ENCODE data around the gene HOXB8.

HOXB8 gene

GRCh38 chr17:48644910-48645557 lies 29.9 kb upstream of the HOXB8 start:
- Histone ChIP-seq H3K27ac (ENCODE audit: low read depth in 2 of 2, low read length in 2 of 2) (peak overlapping the region; percentile 94), H3K4me3 (ENCODE audit: low read length in 2 of 2) (peak overlapping the region; percentile 74 to 83), H3K9ac (ENCODE audit: low read depth in 1 of 2, low read length in 2 of 2) (peak overlapping the region; percentile 92 to 98), H3K4me1 (ENCODE audit: control insufficient read depth in 2 of 2, insufficient read depth in 2 of 2, low read length in 2 of 2) (peaks cover 19 to 38% of the 10 kb centered on the region in 2 donors), H3K27me3 (ENCODE audit: control insufficient read depth in 2 of 2, insufficient read depth in 2 of 2, low read length in 2 of 2) (peaks cover 4 to 8% of the 10 kb centered on the region in 2 donors), H3K9me3 (ENCODE audit: control insufficient read depth in 2 of 2, low read length in 2 of 2) (no peaks in the 10 kb centered on the region), H3K36me3 (ENCODE audit: control insufficient read depth in 2 of 2, insufficient read depth in 2 of 2, low read length in 2 of 2) (no peaks in the 10 kb centered on the region)

DNA sequence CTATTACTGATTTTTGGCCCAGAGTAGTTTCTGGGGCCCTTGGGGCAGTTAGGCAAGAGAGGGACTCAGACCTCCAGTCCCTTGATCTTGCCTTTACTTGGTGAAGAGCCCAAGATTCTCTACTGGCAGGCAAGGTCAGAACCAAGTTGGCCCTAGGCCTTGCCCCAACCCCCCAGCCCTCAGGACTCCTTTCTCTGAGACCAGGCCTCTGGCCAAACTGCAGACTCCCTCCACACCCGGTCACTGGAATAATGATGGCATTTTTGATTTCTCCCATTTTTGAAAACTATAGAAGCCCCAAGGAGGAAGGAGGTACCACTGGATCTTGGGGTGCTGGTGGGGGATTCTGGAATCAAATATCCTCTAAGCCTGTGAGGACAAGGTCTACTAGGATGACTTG lies 29.1 kb upstream of the HOXB8 start:
- H3K27ac ChIP-seq (ENCODE audit: low read depth in 2 of 2, low read length in 2 of 2): peak overlapping the region; percentile 94
- H3K9ac ChIP-seq (ENCODE audit: low read depth in 1 of 2, low read length in 2 of 2): peak overlapping the region; percentile 92 to 98
- peaks cover 25 to 47% of the 10 kb centered on the region in 2 donors for H3K4me1 ChIP-seq (ENCODE audit: control insufficient read depth in 2 of 2, insufficient read depth in 2 of 2, low read length in 2 of 2)
- H3K36me3 ChIP-seq (ENCODE audit: control insufficient read depth in 2 of 2, insufficient read depth in 2 of 2, low read length in 2 of 2): no peaks in the 10 kb centered on the region
- H3K9me3 ChIP-seq (ENCODE audit: control insufficient read depth in 2 of 2, low read length in 2 of 2): no peaks in the 10 kb centered on the region
- peak overlapping the region; percentile 74 to 83 for H3K4me3 ChIP-seq (ENCODE audit: low read length in 2 of 2)
- peaks cover 4 to 9% of the 10 kb centered on the region in 2 donors for H3K27me3 ChIP-seq (ENCODE audit: control insufficient read depth in 2 of 2, insufficient read depth in 2 of 2, low read length in 2 of 2)

DNA sequence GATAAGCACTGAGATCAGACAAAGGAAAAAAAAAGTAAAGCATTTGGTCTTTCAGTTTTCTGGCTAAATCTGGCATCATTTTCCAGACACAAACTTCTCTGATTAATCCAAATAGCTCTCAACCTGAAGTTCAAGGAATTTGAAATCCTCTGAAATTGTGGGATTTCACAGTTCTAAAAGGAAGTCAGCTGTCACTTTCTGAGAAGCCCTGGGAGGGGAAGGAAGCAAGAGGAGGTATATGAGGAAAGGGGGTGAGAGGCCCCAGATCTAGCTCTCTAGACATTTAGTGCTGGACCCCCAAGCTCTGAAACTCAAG lies 28.6 kb upstream of the HOXB8 start:
- Histone ChIP-seq H3K36me3 (ENCODE audit: control insufficient read depth in 2 of 2, insufficient read depth in 2 of 2, low read length in 2 of 2) (no peaks in the 10 kb centered on the region), H3K4me1 (ENCODE audit: control insufficient read depth in 2 of 2, insufficient read depth in 2 of 2, low read length in 2 of 2) (peaks cover 27 to 50% of the 10 kb centered on the region in 2 donors), H3K9me3 (ENCODE audit: control insufficient read depth in 2 of 2, low read length in 2 of 2) (no peaks in the 10 kb centered on the region), H3K27me3 (ENCODE audit: control insufficient read depth in 2 of 2, insufficient read depth in 2 of 2, low read length in 2 of 2) (peaks cover 4 to 10% of the 10 kb centered on the region in 2 donors), H3K9ac (ENCODE audit: low read depth in 1 of 2, low read length in 2 of 2) (peak overlapping the region; percentile 92 to 98), H3K27ac (ENCODE audit: low read depth in 2 of 2, low read length in 2 of 2) (peak overlapping the region; percentile 94), H3K4me3 (ENCODE audit: low read length in 2 of 2) (peak overlapping the region; percentile 74 to 83)

DNA sequence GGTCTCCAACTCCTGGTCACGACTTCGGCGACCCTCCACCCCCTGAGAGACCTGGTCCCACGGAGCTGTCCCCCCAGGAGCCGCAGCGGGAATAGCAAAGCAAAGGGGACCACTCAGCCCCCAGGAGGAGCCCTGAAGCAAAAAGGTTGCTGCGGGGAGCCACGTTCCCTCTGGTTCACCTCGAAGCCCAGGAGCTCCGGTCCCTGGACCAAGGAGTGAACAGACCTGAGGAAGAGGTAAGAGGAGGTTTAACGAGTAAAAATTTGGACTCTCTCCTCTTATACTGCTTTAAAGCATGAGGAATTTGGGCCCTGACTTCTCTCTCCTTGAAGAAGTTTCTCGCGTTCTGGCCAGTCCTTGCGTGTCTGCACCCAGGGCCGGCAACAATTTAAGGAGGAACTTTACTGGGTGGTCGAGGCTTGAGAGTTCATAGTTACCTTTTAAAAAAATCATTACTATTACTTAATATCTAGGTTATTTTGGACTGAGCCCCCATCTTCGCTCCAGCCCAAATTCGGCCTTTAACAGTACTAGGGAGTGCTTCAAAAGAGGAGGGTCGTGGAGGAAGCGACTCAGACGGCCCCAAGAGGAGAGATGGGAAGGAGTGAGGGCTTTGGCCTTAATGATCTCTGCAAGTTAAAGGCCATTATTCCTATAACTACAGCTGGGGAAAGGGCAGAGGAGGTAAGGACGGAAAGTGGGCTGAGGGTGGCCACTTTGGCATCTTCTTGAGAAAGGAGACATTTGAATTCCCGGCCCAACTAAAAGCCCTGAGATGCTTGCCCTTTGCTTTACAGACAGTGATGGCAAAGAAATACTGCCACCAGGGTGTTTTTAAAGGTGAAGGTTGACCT lies 28.0 kb upstream of the HOXB8 start:
- peak overlapping the region; percentile 92 to 98 for H3K9ac ChIP-seq (ENCODE audit: low read depth in 1 of 2, low read length in 2 of 2)
- peaks cover 4 to 10% of the 10 kb centered on the region in 2 donors for H3K27me3 ChIP-seq (ENCODE audit: control insufficient read depth in 2 of 2, insufficient read depth in 2 of 2, low read length in 2 of 2)
- no peaks in the 10 kb centered on the region for H3K9me3 ChIP-seq (ENCODE audit: control insufficient read depth in 2 of 2, low read length in 2 of 2)
- peaks cover 27 to 50% of the 10 kb centered on the region in 2 donors for H3K4me1 ChIP-seq (ENCODE audit: control insufficient read depth in 2 of 2, insufficient read depth in 2 of 2, low read length in 2 of 2)
- peak overlapping the region; percentile 74 to 83 for H3K4me3 ChIP-seq (ENCODE audit: low read length in 2 of 2)
- no peaks in the 10 kb centered on the region for H3K36me3 ChIP-seq (ENCODE audit: control insufficient read depth in 2 of 2, insufficient read depth in 2 of 2, low read length in 2 of 2)
- H3K27ac ChIP-seq (ENCODE audit: low read depth in 2 of 2, low read length in 2 of 2): peak overlapping the region; percentile 94

- Histone ChIP-seq H3K9me3 (ENCODE audit: control insufficient read depth in 2 of 2, low read length in 2 of 2) (no peaks in the 10 kb centered on the region), H3K27me3 (ENCODE audit: control insufficient read depth in 2 of 2, insufficient read depth in 2 of 2, low read length in 2 of 2) (peaks cover 4 to 18% of the 10 kb centered on the region in 2 donors), H3K36me3 (ENCODE audit: control insufficient read depth in 2 of 2, insufficient read depth in 2 of 2, low read length in 2 of 2) (no peaks in the 10 kb centered on the region), H3K9ac (ENCODE audit: low read depth in 1 of 2, low read length in 2 of 2) (peak overlapping the region; percentile 92 to 98), H3K27ac (ENCODE audit: low read depth in 2 of 2, low read length in 2 of 2) (peak overlapping the region; percentile 94), H3K4me1 (ENCODE audit: control insufficient read depth in 2 of 2, insufficient read depth in 2 of 2, low read length in 2 of 2) (peaks cover 28 to 50% of the 10 kb centered on the region in 2 donors), H3K4me3 (ENCODE audit: low read length in 2 of 2) (peak overlapping the region; percentile 74 to 83)
Observed at GRCh38 chr17:48642059-48642842, 27.2 kb upstream of the HOXB8 start.

GRCh38 chr17:48641541-48642058 lies 26.5 kb upstream of the HOXB8 start:
- Histone ChIP-seq H3K9me3 (ENCODE audit: control insufficient read depth in 2 of 2, low read length in 2 of 2) (no peaks in the 10 kb centered on the region), H3K27me3 (ENCODE audit: control insufficient read depth in 2 of 2, insufficient read depth in 2 of 2, low read length in 2 of 2) (peaks cover 4 to 24% of the 10 kb centered on the region in 2 donors), H3K4me3 (ENCODE audit: low read length in 2 of 2) (peak overlapping the region; percentile 74 to 83), H3K36me3 (ENCODE audit: control insufficient read depth in 2 of 2, insufficient read depth in 2 of 2, low read length in 2 of 2) (no peaks in the 10 kb centered on the region), H3K4me1 (ENCODE audit: control insufficient read depth in 2 of 2, insufficient read depth in 2 of 2, low read length in 2 of 2) (peaks cover 34 to 57% of the 10 kb centered on the region in 2 donors), H3K9ac (ENCODE audit: low read depth in 1 of 2, low read length in 2 of 2) (peak overlapping the region; percentile 92 to 98), H3K27ac (ENCODE audit: low read depth in 2 of 2, low read length in 2 of 2) (peak overlapping the region; percentile 94)

DNA sequence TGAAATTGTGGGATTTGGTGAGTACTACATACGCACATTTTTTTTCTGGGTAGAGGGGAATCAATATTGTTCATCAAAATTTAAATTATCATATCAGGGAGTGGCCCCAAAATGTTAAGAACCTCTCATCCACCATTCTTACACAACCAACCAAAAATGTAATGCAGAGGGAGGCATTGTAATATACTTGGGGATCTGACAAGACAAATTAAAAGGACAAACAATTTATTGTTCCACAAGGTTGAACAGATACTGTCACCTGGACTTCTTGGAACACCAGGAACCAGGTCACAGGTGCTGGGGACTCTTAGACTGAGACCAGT lies 25.7 kb upstream of the HOXB8 start:
- Histone ChIP-seq H3K27me3 (ENCODE audit: control insufficient read depth in 2 of 2, insufficient read depth in 2 of 2, low read length in 2 of 2) (peaks cover 6 to 26% of the 10 kb centered on the region in 2 donors), H3K9me3 (ENCODE audit: control insufficient read depth in 2 of 2, low read length in 2 of 2) (no peaks in the 10 kb centered on the region), H3K4me3 (ENCODE audit: low read length in 2 of 2) (peak overlapping the region in 1 of 2 donors; percentile 28), H3K9ac (ENCODE audit: low read depth in 1 of 2, low read length in 2 of 2) (peak overlapping the region; percentile 24 to 98), H3K36me3 (ENCODE audit: control insufficient read depth in 2 of 2, insufficient read depth in 2 of 2, low read length in 2 of 2) (peaks cover 0 to 4% of the 10 kb centered on the region in 2 donors), H3K4me1 (ENCODE audit: control insufficient read depth in 2 of 2, insufficient read depth in 2 of 2, low read length in 2 of 2) (peaks cover 40 to 62% of the 10 kb centered on the region in 2 donors), H3K27ac (ENCODE audit: low read depth in 2 of 2, low read length in 2 of 2) (peak overlapping the region; percentile 94)

DNA sequence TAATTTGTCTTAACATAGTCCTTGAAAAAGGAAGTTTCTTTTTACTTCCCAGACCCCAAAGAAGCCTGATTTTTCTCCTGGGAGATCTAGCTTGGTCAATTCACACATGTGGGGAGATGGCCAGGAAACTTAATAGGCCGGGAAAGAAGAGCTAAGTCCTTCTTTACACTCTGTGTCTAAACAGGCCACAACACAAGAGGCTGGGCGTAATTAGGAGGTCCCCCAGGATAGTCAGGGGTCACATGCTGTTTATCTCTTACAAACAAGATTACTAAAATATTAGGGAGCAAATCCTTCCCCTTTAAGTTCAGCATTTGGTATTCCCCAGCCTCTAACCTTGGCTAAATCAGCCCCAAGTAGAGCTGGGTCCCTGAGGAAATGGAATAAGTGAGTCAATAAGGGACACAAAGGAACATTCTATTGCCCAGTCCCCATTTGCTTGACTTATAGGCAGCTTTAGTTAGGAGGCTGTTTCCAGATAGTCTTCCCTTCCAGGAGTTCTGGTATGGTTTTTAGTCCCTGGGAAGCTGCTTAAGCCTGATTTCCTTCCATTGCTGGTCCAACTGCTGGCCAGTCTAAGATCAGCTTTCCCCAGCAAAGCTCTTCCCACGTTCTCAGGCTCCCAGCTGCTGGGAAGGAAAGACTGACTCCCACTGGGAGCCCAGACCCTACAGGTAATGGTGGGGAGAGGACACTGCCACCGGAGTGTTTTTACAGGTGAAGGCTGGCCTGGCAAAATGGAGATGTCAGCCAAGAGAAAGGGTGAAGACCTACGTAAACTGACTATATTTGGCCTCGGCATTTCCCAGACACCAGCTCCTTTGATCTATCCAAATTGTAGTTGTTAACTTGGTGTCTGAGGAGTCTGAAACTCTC lies 25.1 kb upstream of the HOXB8 start:
- peak overlapping the region in 1 of 2 donors; percentile 14 for H3K9ac ChIP-seq (ENCODE audit: low read depth in 1 of 2, low read length in 2 of 2)
- H3K4me3 ChIP-seq (ENCODE audit: low read length in 2 of 2): peak overlapping the region in 1 of 2 donors; percentile 28
- peaks cover 2 to 7% of the 10 kb centered on the region in 2 donors for H3K36me3 ChIP-seq (ENCODE audit: control insufficient read depth in 2 of 2, insufficient read depth in 2 of 2, low read length in 2 of 2)
- peak overlapping the region; percentile 94 for H3K27ac ChIP-seq (ENCODE audit: low read depth in 2 of 2, low read length in 2 of 2)
- H3K4me1 ChIP-seq (ENCODE audit: control insufficient read depth in 2 of 2, insufficient read depth in 2 of 2, low read length in 2 of 2): peaks cover 41 to 68% of the 10 kb centered on the region in 2 donors
- peaks cover 6 to 30% of the 10 kb centered on the region in 2 donors for H3K27me3 ChIP-seq (ENCODE audit: control insufficient read depth in 2 of 2, insufficient read depth in 2 of 2, low read length in 2 of 2)
- H3K9me3 ChIP-seq (ENCODE audit: control insufficient read depth in 2 of 2, low read length in 2 of 2): no peaks in the 10 kb centered on the region

DNA sequence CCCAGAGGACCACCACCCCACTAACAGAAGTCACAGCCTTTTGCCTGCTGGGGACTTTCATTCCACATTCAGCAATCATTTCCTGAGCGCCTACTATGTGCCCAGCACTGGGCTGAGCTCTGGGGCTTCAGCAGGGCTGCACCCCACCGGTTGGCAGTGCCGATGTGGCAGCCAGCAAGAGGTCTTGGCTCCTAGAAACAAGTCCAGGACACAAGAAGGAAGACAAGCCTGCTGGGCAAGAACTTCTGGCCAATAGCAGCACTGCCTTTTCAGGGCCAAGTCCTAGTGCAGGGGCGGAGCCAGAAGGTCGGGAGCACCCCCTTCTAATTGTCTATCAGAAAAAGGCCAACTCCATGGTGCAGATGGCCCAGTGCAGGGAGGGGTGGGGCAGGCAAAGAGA lies 24.0 kb upstream of the HOXB8 start:
- peaks cover 6 to 31% of the 10 kb centered on the region in 2 donors for H3K27me3 ChIP-seq (ENCODE audit: control insufficient read depth in 2 of 2, insufficient read depth in 2 of 2, low read length in 2 of 2)
- peak overlapping the region; percentile 68 to 86 for H3K9ac ChIP-seq (ENCODE audit: low read depth in 1 of 2, low read length in 2 of 2)
- peak overlapping the region; percentile 63 to 74 for H3K4me3 ChIP-seq (ENCODE audit: low read length in 2 of 2)
- H3K4me1 ChIP-seq (ENCODE audit: control insufficient read depth in 2 of 2, insufficient read depth in 2 of 2, low read length in 2 of 2): peaks cover 40 to 73% of the 10 kb centered on the region in 2 donors
- H3K9me3 ChIP-seq (ENCODE audit: control insufficient read depth in 2 of 2, low read length in 2 of 2): no peaks in the 10 kb centered on the region
- H3K27ac ChIP-seq (ENCODE audit: low read depth in 2 of 2, low read length in 2 of 2): peak overlapping the region; percentile 69 to 94
- peaks cover 2 to 7% of the 10 kb centered on the region in 2 donors for H3K36me3 ChIP-seq (ENCODE audit: control insufficient read depth in 2 of 2, insufficient read depth in 2 of 2, low read length in 2 of 2)

All from mucosa of rectum (tissue), 2 donors.